T-cell (primary cell): Measurements from ENCODE around the gene GAPT. TPM values are rescaled to one million over a fixed set of nuclear protein-coding genes. Genes with fewer than 3 reads are reported as not detected.

Experiments
- ATAC-seq, 4 experiments: fragments of 200-7000 bp in 3 of 4; fragments of 150-1000 bp in 1 of 4; cut with Tn5 transposase; replicated peaks in 1 of 4; 1 replicate in 3 of 4; 2 replicates in 1 of 4; pipeline ENCODE4 v1.10.0; 2021; ENCODE audit warnings: moderate library complexity in 3 of 4, mild to moderate bottlenecking in 2 of 4, moderate number of reproducible peaks in 1 of 4
- CTCF ChIA-PET, 2 donors: fragments of 300-600 bp; sonication (Branson Sonifier 250); formaldehyde crosslinking; loops; one replicate each; lab custom pipeline; 2022; ENCODE audit warnings: antibody characterized with exemption in 2 of 2; lab: Charles Lee
- POLR2A ChIA-PET, 2 donors: fragments of 300-600 bp; sonication (Branson Sonifier 250); formaldehyde crosslinking; loops; one replicate each; lab custom pipeline; 2022; ENCODE audit warnings: antibody characterized with exemption in 2 of 2; lab: Charles Lee
- DNase-seq, 35 experiments: peaks; one replicate each; pipeline versions ENCODE4 v3.0.0 to v3.0.0-alpha.2; 2013 to 2023
- H3K27ac ChIP-seq: one replicate; pipeline ENCODE4 v1.5.1; 2013; ENCODE audit warnings: low read length
- H3K27me3 ChIP-seq, 2 experiments: replicated peaks in 1 of 2; 1 replicate in 1 of 2; 2 replicates in 1 of 2; pipeline versions ENCODE4 v1.6.1 to v1.7.0; 2013; ENCODE audit warnings: low read length in 1 of 2, mixed read lengths in 1 of 2; ENCODE audit not compliant: control insufficient read depth in 2 of 2, insufficient read depth in 2 of 2; ENCODE audit errors: extremely low read depth in 1 of 2
- H3K36me3 ChIP-seq, 2 donors: 1 replicate in 1 of 2; 2 replicates in 1 of 2; pipeline versions ENCODE4 v1.6.1 to v1.7.0; 2013; ENCODE audit warnings: low read length in 1 of 2; ENCODE audit not compliant: control insufficient read depth in 2 of 2, insufficient read depth in 1 of 2; ENCODE audit errors: extremely low read depth in 1 of 2
- H3K4me1 ChIP-seq, 2 experiments: 1 replicate in 1 of 2; 2 replicates in 1 of 2; pipeline versions ENCODE4 v1.6.1 to v1.7.0; 2013; ENCODE audit warnings: low read length in 2 of 2, mixed read lengths in 1 of 2; ENCODE audit not compliant: insufficient read depth in 2 of 2, control insufficient read depth in 1 of 2; ENCODE audit errors: extremely low read depth in 1 of 2
- H3K4me3 ChIP-seq, 2 donors: 1 replicate in 1 of 2; 2 replicates in 1 of 2; pipeline versions ENCODE4 v1.5.1 to v1.7.0; 2013; ENCODE audit warnings: mild to moderate bottlenecking in 2 of 2, low read length in 1 of 2, moderate library complexity in 1 of 2; ENCODE audit not compliant: control insufficient read depth in 1 of 2; ENCODE audit errors: extremely low read depth in 1 of 2
- H3K9me3 ChIP-seq: 2 replicates; pipeline ENCODE4 v1.7.0; 2013
- H3K27ac Mint-ChIP-seq, 2 donors: one replicate each; pipeline ENCODE4 v1.8.0; 2020 to 2021; ENCODE audit warnings: mild to moderate bottlenecking in 2 of 2, mixed read lengths in 2 of 2
- H3K27me3 Mint-ChIP-seq, 2 donors: one replicate each; pipeline ENCODE4 v1.8.0; 2021 to 2022; ENCODE audit warnings: mixed read lengths in 2 of 2
- H3K36me3 Mint-ChIP-seq: one replicate; pipeline ENCODE4 v1.8.0; 2021; ENCODE audit warnings: mixed read lengths
- H3K4me1 Mint-ChIP-seq, 3 donors: one replicate each; pipeline ENCODE4 v1.8.0; 2020 to 2022; ENCODE audit warnings: mixed read lengths in 3 of 3, mild to moderate bottlenecking in 1 of 3
- H3K4me3 Mint-ChIP-seq, 3 donors: one replicate each; pipeline ENCODE4 v1.8.0; 2020 to 2022; ENCODE audit warnings: mild to moderate bottlenecking in 3 of 3, mixed read lengths in 3 of 3, moderate library complexity in 3 of 3
- H3K9me3 Mint-ChIP-seq, 3 donors: one replicate each; pipeline ENCODE4 v1.8.0; 2020 to 2022; ENCODE audit warnings: mixed read lengths in 3 of 3
- WGBS: methylation state at CpG from one replicate; pipeline ENCODE4 v1.1.5; 2013; ENCODE audit warnings: missing lambda C conversion rate; ENCODE audit not compliant: insufficient coverage; 5-methylcytosine and 5-hydroxymethylcytosine counted together
- total RNA-seq, 35 experiments: library from RNA in 6 of 35; stranded (reverse) in 6 of 35; fragments of 120-200 nt in 1 of 35; gene quantifications; one replicate each; pipeline versions ENCODE4 v1.2.1 to v1.2.4 and lab custom pipeline; 2013 to 2026

Gene GAPT
- total RNA-seq (1 to 10 TPM in 1 of 5 donors, under 1 TPM in 4; 0.38 to 2.2 (median 0.85) TPM), total RNA-seq (lab: John Stamatoyannopoulos, UW) (0 to 2.1 (median 0.48) reads per million in 29 experiments)
- total RNA-seq (2013), result 3.6 TPM

DNA sequence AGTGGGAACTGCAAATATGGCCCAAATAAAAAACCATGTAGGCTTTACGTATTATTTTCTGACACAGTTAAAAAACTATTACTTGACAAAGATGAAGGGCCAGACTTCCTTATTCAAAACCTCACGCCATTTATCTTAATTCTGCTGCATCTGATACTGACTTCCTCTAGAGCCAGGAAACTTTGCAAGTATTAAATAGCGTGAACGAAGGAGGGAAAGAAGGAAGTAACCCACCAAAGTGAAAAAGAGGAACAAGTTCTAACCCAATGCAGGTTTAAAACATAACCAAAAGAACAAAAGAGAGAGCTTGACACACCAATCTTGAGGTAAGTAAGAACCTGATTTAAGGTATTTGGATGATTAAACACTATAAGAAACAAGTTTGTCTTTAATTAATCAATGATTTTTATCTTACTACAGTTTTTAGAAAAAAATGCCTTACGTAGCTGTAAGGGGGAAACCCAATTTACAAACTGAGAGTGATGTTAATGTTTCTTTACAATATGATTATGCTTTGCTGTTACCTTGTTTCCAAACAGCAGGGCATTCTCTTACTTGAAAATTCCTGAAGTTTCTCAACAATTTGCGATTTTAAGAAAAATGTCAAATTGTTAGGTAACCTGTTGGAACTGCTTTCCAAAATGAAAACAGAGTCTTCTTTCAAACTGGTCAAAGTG lies at the start of gene GAPT:
Gene GAPT (plus strand): TSS at position 220 of the 677 bp plus-strand sequence. CDS start 3,102 bp downstream, outside the sequence.
- Mint-ChIP-seq H3K9me3 (no peaks in the 10 kb centered on the region), H3K36me3 (no peaks in the 10 kb centered on the region), H3K4me1 (peaks cover 3 to 5% (median 4%) of the 10 kb centered on the region in 3 donors), H3K27me3 (peaks cover 11 to 13% of the 10 kb centered on the region in 2 donors), H3K4me3 (peak within 1 kb of the TSS in 2 of 3 donors; percentile 38 to 49), H3K27ac (no peak within 1 kb of the TSS)
- no peak within 1 kb of the TSS for H3K4me3 ChIP-seq
- H3K36me3 ChIP-seq, result no peaks in the 10 kb centered on the region
- peaks cover 0 to 4% of the 10 kb centered on the region in 2 experiments for H3K4me1 ChIP-seq
- 33% methylated on average over 1 of the region's 6 CpGs for WGBS
- DNase-seq (peak in 1 of 35 experiments; percentile 2), ATAC-seq (peak in 1 of 4 experiments; percentile 29)
- ChIA-PET CTCF (interaction anchor here in 1 of 2 donors (0.5 kb wide), 1 partner anchor 13 kb away, joined by 5 read pairs; no protein-coding TSS in a partner anchor), POLR2A (no interaction called here)
- peaks cover 0 to 2% of the 10 kb centered on the region in 2 experiments for H3K27me3 ChIP-seq
- H3K27ac ChIP-seq, result no peak within 1 kb of the TSS
- no peaks in the 10 kb centered on the region for H3K9me3 ChIP-seq

DNA sequence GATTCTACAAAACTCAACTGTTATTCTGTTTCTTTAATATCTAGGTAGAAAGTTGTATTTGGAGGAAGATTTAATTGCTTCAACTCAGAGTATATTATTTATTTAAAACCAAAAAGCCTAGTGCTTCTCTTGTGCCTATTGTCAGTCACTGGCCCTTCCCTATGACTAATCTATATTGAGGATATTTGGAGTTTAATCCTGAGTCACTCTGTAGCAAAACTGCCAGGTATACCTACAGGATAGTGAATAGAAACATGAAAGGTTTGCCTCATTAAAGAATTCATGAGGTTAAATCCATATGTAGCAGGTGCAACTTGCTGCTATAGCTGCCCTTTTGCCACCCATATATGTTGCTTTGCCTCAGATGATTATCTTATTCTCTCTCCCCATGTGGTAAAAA lies 46.4 kb upstream of the GAPT start:
- no peaks in the 10 kb centered on the region for H3K36me3 Mint-ChIP-seq
- H3K4me1 ChIP-seq, result no peaks in the 10 kb centered on the region

DNA sequence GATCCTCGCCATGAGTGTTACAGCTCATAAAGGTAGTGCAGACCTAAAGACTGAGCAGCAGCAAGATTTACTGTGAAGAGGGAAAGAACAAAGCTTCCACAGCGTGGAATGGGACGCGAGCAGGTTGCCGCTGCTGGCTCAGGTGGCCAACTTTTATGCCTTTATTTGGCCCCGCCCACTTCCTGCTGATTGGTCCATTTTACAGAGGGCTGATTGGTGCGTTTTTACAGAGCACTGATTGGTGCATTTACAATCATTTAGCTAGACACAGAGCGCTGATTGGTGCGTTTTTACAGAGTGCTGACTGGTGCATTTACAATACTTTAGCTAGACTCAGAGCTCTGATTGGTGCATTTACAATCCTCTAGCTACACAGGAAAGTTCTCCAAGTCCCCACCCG lies 45.2 kb upstream of the GAPT start:
- 85% methylated on average over 9 of the region's 10 CpGs for WGBS

More for the DNA sequence above, 46.4 kb upstream of the GAPT start:
- Mint-ChIP-seq H3K27ac (no peak overlapping the region), H3K4me3 (no peak overlapping the region), H3K9me3 (no peaks in the 10 kb centered on the region), H3K27me3 (peaks cover 0 to 7% of the 10 kb centered on the region in 2 donors), H3K4me1 (no peaks in the 10 kb centered on the region)
- CTCF ChIA-PET, result no interaction called here
- DNase-seq (no peak), ATAC-seq (no peak)
- H3K27ac ChIP-seq, result no peak overlapping the region
- no peak overlapping the region for H3K4me3 ChIP-seq
- peaks cover 0 to 7% of the 10 kb centered on the region in 2 experiments for H3K27me3 ChIP-seq
- H3K9me3 ChIP-seq, result no peaks in the 10 kb centered on the region
- H3K36me3 ChIP-seq, result no peaks in the 10 kb centered on the region
- POLR2A ChIA-PET, result no interaction called here

DNA sequence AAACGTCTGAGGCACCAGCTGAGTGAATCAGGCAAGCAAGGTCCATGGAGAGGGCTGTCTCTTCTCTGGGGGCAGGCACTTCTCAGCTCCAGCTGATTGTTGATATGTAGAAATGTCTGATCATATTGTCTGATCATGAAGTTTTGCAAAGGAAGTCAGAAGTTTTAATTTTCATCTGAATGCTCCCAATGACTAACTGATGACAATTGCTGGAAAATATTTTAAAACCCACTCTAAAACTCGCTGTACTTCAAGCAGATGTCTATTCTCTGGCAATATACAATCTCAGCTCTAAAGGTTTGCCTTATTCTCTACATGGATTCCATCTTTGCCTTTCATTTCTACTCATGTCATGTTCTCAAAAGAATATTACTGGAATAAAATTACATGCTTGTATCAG lies 44.0 kb upstream of the GAPT start:
- WGBS, result 46% methylated on average over 2 of the region's 2 CpGs
- Mint-ChIP-seq H3K4me3 (no peak overlapping the region), H3K36me3 (no peaks in the 10 kb centered on the region), H3K4me1 (no peaks in the 10 kb centered on the region), H3K27me3 (peaks cover 0 to 7% of the 10 kb centered on the region in 2 donors), H3K9me3 (no peaks in the 10 kb centered on the region), H3K27ac (no peak overlapping the region)
- H3K4me1 ChIP-seq, result no peaks in the 10 kb centered on the region
- ATAC-seq (no peak), DNase-seq (no peak)
- no peak overlapping the region for H3K27ac ChIP-seq
- no peaks in the 10 kb centered on the region for H3K36me3 ChIP-seq
- no peak overlapping the region for H3K4me3 ChIP-seq
- no peaks in the 10 kb centered on the region for H3K9me3 ChIP-seq
- ChIA-PET CTCF (interaction anchor here in 1 of 2 donors (0.9 to 1.4 kb wide), 2 partner anchors 12 to 668 kb away, joined by 3 to 4 read pairs; no protein-coding TSS in a partner anchor), POLR2A (interaction anchor here in 1 of 2 donors (0.7 kb wide), 1 partner anchor 1149 kb away, joined by 3 read pairs; no protein-coding TSS in a partner anchor)
- H3K27me3 ChIP-seq, result peaks cover 0 to 7% of the 10 kb centered on the region in 2 experiments

More for the DNA sequence above, 45.2 kb upstream of the GAPT start:
- H3K27me3 ChIP-seq, result peaks cover 0 to 7% of the 10 kb centered on the region in 2 experiments
- H3K36me3 ChIP-seq, result no peaks in the 10 kb centered on the region
- no peaks in the 10 kb centered on the region for H3K4me1 Mint-ChIP-seq
- H3K36me3 Mint-ChIP-seq, result no peaks in the 10 kb centered on the region
- H3K27me3 Mint-ChIP-seq, result peaks cover 0 to 7% of the 10 kb centered on the region in 2 donors
- DNase-seq (no peak), ATAC-seq (no peak)
- CTCF ChIA-PET, result interaction anchor here in 1 of 2 donors (0.9 kb wide), 1 partner anchor 13 kb away, joined by 3 read pairs; no protein-coding TSS in a partner anchor
- no peaks in the 10 kb centered on the region for H3K9me3 ChIP-seq
- POLR2A ChIA-PET, result no interaction called here
- H3K4me1 ChIP-seq, result no peaks in the 10 kb centered on the region
- no peak overlapping the region for H3K27ac Mint-ChIP-seq
- H3K27ac ChIP-seq, result no peak overlapping the region
- H3K4me3 Mint-ChIP-seq, result no peak overlapping the region
- no peak overlapping the region for H3K4me3 ChIP-seq
- no peaks in the 10 kb centered on the region for H3K9me3 Mint-ChIP-seq

DNA sequence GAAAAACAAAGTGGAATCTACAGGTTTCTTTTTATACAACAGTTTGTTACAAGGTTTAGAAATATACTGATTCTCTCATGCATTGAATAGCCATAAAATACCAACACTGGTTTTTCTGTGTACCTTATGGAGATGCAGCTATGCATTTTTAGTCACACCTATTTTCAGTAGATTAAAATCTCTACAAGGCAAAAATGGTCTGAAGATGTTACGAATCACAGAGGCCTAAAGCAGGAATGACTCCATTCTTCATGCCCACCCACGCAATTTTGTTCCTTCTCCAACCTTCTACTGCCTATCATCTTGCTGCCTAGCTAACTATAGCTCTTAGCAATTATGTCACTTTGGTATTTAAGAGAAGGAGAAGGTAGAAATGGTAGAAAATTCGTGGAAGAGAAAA lies 41.2 kb upstream of the GAPT start:
- ATAC-seq (no peak), DNase-seq (no peak)
- no peaks in the 10 kb centered on the region for H3K36me3 ChIP-seq
- H3K27me3 ChIP-seq, result peaks cover 0 to 7% of the 10 kb centered on the region in 2 experiments
- Mint-ChIP-seq H3K36me3 (peaks cover 8% of the 10 kb centered on the region), H3K4me3 (no peak overlapping the region), H3K9me3 (no peaks in the 10 kb centered on the region), H3K27ac (no peak overlapping the region), H3K27me3 (peaks cover 4 to 11% of the 10 kb centered on the region in 2 donors), H3K4me1 (no peaks in the 10 kb centered on the region)
- H3K4me3 ChIP-seq, result no peak overlapping the region
- H3K27ac ChIP-seq, result no peak overlapping the region
- ChIA-PET POLR2A (interaction anchor here in 1 of 2 donors (0.6 kb wide), 1 partner anchor 1221 kb away, joined by 3 read pairs; no protein-coding TSS in a partner anchor), CTCF (no interaction called here)
- no CpG with 5 or more reads among the region's 3 CpGs for WGBS
- H3K4me1 ChIP-seq, result no peaks in the 10 kb centered on the region
- H3K9me3 ChIP-seq, result no peaks in the 10 kb centered on the region

DNA sequence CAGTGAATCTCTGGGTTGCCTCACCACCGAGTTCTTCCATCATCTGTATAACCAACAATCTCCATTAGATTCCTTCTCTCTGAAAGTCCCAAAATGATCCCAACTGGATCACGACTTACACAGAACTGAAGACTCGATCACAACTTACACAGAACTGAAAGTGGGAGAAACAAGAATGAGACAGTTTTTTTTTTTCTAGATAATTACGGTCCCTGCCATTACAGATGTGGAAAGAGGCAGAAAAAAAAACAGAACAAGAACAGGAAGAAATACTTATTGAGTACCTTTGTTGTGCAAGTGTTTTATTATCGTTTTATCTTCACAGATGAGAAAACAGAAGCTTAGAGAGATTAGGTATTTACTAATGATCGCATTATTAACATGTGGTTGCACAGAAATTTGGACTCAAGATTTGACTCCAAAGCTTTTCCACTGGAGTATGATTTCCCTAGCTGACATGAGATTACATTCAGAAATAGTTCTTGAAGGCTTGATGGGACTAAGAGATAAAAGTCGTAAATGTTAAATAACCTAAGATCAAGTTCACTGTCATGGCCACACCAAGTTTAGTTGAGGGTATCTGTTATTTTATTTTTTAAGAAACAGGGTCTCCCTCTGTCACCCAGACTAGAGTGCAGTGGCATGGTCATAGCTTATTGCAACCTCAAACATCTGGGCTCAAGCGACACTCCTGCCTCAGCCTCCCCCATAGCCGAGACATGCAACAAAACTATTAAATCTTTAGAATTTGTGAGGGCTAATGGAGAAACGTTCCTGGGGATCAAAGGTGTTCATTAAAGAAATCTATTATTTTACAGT lies 40.2 kb upstream of the GAPT start:
- ChIA-PET CTCF (no interaction called here), POLR2A (no interaction called here)
- no peak overlapping the region for H3K27ac Mint-ChIP-seq
- H3K9me3 ChIP-seq, result no peaks in the 10 kb centered on the region
- H3K4me1 Mint-ChIP-seq, result no peaks in the 10 kb centered on the region
- WGBS, result no CpG with 5 or more reads among the region's 10 CpGs
- peaks cover 11% of the 10 kb centered on the region for H3K36me3 Mint-ChIP-seq
- no peak overlapping the region for H3K27ac ChIP-seq
- H3K4me3 ChIP-seq, result no peak overlapping the region
- no peak overlapping the region for H3K4me3 Mint-ChIP-seq
- ATAC-seq (no peak), DNase-seq (no peak)
- H3K27me3 Mint-ChIP-seq, result peaks cover 4 to 11% of the 10 kb centered on the region in 2 donors
- no peaks in the 10 kb centered on the region for H3K36me3 ChIP-seq
- no peaks in the 10 kb centered on the region for H3K4me1 ChIP-seq
- H3K27me3 ChIP-seq, result peaks cover 0 to 7% of the 10 kb centered on the region in 2 experiments
- no peaks in the 10 kb centered on the region for H3K9me3 Mint-ChIP-seq
